GM12864 (cell line): Measurements from ENCODE around the gene WDFY3.
"Not testable (repeated sequence)": the region's sequence is repeated elsewhere in the genome, so short reads cannot be mapped to it uniquely, and the experiment has no call there.

Source experiments
- DNase-seq: peaks from one replicate; pipeline ENCODE4 v3.0.0-alpha.2; 2011; ENCODE audit warnings: low read depth
- H3K4me3 ChIP-seq: 2 replicates; pipeline ENCODE4 v1.5.1; 2011; ENCODE audit warnings: mild to moderate bottlenecking, low read depth, low read length, control low read depth
- TF ChIP-seq, protein P1 (sequence below): IDR thresholded peaks from 2 replicates; pipeline ENCODE4 v1.5.1; 2011; ENCODE audit warnings: low read depth, mild to moderate bottlenecking, moderate library complexity, low read length, control low read depth, inconsistent platforms; ENCODE audit errors: missing control alignments

The WDFY3 gene

DNA sequence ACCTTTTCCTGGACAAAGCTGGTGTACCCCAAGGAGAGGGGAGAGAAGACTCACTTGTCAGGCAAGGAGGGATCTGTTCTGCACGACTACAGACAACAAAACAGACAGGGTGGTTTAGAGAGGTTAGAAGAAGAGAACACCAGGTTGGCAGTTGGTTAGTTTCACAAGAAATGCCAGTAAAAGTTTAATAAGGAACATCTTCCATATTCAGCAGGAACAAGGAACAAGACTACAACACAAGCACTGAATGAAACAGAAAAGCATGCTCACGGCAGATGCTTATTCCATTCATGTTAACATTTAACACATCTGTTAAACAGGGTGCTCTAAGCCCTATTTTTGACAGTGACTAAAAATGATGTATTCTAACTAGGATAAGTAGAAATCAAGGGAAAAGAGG, 158.2 kb downstream of the WDFY3 start:
- no peak for DNase-seq
- TF ChIP-seq, protein P1, sequence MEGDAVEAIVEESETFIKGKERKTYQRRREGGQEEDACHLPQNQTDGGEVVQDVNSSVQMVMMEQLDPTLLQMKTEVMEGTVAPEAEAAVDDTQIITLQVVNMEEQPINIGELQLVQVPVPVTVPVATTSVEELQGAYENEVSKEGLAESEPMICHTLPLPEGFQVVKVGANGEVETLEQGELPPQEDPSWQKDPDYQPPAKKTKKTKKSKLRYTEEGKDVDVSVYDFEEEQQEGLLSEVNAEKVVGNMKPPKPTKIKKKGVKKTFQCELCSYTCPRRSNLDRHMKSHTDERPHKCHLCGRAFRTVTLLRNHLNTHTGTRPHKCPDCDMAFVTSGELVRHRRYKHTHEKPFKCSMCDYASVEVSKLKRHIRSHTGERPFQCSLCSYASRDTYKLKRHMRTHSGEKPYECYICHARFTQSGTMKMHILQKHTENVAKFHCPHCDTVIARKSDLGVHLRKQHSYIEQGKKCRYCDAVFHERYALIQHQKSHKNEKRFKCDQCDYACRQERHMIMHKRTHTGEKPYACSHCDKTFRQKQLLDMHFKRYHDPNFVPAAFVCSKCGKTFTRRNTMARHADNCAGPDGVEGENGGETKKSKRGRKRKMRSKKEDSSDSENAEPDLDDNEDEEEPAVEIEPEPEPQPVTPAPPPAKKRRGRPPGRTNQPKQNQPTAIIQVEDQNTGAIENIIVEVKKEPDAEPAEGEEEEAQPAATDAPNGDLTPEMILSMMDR: no peak
- no peak overlapping the region for H3K4me3 ChIP-seq

DNA sequence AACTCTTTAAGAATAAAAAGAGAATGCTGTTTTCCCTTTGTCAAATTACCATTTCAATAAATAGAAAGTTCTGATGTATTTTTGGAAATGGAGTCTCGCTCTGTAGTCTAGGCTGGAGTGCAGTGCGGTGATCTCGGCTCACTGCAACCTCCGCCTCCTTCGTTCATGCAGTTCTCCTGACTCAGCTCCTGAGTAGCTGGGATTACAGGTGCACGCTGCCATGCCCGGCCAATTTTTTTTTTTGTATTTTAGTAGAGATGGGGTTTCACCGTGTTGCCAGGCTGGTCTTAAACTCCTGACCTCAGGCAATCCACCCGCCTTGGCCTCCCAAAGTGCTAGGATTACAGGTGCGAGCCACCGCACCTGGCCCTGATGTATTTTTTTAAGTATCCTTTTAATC, 159.9 kb downstream of the WDFY3 start:
- DNase-seq, H3K4me3 ChIP-seq: not testable (repeated sequence)

- TF ChIP-seq, protein P1: no peak
- H3K4me3 ChIP-seq: no peak overlapping the region
- no peak for DNase-seq
These were observed 162.4 kb downstream of the WDFY3 start for GRCh38 chr4:84804136-84804535.

- no peak overlapping the region for H3K4me3 ChIP-seq
- no peak for DNase-seq
- TF ChIP-seq, protein P1: no peak
These were observed 162.8 kb downstream of the WDFY3 start for GRCh38 chr4:84803720-84804119.

GRCh38 chr4:84803116-84803515, 163.4 kb downstream of the WDFY3 start:
- TF ChIP-seq, protein P1: no peak

DNA sequence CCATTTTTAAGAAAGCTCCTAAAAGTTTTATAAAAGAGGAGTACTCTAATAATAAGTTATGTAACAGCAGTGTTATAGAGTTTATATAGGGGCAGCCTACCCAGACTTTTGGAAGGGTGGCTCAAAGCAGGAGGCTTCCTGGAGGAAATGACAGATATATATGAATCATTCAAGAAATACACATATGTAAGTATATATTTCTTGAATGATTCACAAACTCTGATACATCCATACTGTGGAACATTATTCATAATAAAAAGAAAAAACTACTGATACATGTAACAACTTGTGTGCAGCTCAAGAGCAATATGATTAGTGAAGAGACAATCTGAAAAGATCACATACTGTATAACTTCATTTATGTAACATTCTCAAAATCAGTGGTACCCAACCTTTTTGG, 166.2 kb downstream of the WDFY3 start:
- no peak for DNase-seq
- TF ChIP-seq, protein P1: no peak
- no peak overlapping the region for H3K4me3 ChIP-seq

More at GRCh38 chr4:84803116-84803515, 163.4 kb downstream of the WDFY3 start:
- no peak overlapping the region for H3K4me3 ChIP-seq
- no peak for DNase-seq

DNA sequence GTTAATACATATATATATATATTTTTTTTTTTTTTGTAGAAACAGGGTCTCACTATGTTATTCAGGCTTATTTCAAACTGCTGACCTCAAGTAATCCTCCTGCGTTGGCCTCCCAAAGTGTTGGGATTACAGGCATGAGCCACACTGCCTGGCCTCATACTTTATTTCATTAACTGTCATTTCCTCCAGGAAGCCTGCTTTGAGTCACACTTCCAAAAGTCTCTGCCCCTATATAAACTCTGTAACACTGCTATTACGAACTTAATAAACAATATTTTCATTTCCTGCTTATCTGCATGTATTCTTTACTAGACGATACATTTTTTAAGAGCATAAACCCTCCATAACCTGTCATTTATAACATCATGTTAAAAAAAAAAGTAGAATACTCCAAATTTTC, 167.2 kb downstream of the WDFY3 start:
- TF ChIP-seq, protein P1: no peak
- no peak overlapping the region for H3K4me3 ChIP-seq
- no peak for DNase-seq

DNA sequence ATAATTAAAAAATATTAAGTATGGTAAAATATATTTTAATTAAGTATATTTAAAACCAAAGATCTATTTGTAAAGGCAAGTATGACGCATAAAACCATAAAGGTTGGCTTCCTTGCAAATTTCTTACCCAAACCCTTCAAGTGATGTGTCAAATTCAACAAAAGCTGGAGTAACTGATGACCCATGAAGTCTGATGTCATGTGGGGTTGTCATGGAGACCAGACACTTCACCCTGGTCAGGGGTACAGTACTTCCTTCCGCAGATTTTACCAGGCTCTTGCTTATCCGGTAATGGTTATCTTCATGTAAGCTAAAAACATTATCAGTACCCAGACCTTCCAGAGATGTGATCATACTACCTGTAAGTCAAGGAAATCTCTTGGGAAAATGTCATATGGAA, 170.1 kb downstream of the WDFY3 start:
- H3K4me3 ChIP-seq: no peak overlapping the region
- no peak for DNase-seq
- TF ChIP-seq, protein P1: no peak
